HG03196 (cell line): ENCODE results near the gene SRR.
"Not testable (repeated sequence)": the region's sequence is repeated elsewhere in the genome, so short reads cannot be mapped to it uniquely, and the experiment has no call there.

Experiments
- ATAC-seq: cut with Tn5 transposase; IDR thresholded peaks from one replicate; pipeline ENCODE4 v1.9.1; 2021; ENCODE audit not compliant: unreplicated experiment

The SRR gene, protein sequence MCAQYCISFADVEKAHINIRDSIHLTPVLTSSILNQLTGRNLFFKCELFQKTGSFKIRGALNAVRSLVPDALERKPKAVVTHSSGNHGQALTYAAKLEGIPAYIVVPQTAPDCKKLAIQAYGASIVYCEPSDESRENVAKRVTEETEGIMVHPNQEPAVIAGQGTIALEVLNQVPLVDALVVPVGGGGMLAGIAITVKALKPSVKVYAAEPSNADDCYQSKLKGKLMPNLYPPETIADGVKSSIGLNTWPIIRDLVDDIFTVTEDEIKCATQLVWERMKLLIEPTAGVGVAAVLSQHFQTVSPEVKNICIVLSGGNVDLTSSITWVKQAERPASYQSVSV

GRCh38 chr17:2303204-2304188 is at the start of gene SRR, which contains the start of gene SMG6:
Gene SRR, plus strand, starts transcription at chr17:2303950. Its CDS starts 11,611 bp downstream, at chr17:2315561.
Gene SMG6, minus strand, starts transcription at chr17:2303785. Its CDS starts 65 bp downstream, at chr17:2303720.
- peak; percentile 87 for ATAC-seq

DNA sequence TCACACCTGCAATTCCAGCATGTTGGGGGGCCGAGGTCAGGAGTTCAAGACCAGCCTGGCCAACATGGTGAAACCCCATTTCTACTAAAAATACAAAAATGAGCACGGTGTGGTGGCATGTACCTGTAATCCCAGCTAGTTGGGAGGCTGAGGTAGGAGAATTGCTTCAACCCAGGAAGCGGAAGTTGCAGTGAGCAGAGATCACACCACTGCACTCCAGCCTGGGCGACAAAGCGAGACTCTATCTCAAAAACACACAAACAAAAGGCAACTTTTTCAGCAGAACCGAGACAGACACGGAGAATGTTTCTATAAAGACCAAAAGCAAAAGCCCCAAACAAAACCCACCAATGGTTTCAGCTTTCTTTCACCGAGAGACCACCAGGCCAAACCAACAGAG is 44.9 kb upstream of the SRR start:
- ATAC-seq, result not testable (repeated sequence)

GRCh38 chr17:2259769-2260536 is 43.8 kb upstream of the SRR start:
- peak; percentile 62 for ATAC-seq

DNA sequence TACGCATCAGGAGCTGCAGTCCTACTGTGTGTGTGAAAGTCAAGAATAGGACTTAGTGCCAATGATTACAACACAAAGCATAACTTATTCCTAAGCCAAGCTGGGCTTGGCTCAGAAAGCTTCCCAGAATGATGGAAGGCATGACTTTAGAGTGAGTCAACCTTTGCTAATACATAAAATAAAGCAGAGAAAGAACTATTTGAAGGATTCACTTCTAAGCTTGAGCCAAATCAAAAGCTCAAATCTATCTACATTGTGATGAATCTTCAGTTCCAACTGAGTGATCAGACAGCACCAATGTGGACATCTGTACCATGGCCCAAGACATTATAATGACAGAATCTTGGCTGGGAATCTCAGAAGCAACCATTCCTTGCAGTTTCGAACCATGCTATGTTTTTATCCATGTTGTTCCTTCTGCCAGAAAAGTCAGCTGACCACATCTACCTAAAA is 41.6 kb upstream of the SRR start:
- ATAC-seq, result no peak

GRCh38 chr17:2263183-2264066 is 40.3 kb upstream of the SRR start:
- ATAC-seq, result no peak

GRCh38 chr17:2264067-2264860 is 39.5 kb upstream of the SRR start:
- ATAC-seq, result no peak

DNA sequence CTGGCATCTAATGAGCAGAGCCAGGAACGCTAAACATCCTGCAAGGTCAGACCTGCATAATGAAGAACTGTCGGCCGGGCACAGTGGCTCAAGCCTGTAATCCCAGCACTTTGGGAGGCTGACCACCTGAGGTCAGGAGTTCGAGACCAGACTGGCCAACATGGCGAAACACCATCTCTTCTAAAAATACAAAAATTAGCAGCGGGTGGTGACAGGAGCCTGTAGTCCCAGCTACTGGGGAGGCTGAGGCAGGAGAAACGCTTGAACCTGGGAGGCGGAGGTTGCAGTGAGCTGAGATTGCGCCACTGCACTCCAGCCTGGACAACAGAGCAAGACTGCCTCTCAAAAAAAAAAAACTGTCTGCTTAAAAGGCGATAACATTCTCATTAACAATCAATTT is 38.6 kb upstream of the SRR start:
- not testable (repeated sequence) for ATAC-seq

GRCh38 chr17:2266045-2266864 is 37.5 kb upstream of the SRR start:
- ATAC-seq, result peak; percentile 65

DNA sequence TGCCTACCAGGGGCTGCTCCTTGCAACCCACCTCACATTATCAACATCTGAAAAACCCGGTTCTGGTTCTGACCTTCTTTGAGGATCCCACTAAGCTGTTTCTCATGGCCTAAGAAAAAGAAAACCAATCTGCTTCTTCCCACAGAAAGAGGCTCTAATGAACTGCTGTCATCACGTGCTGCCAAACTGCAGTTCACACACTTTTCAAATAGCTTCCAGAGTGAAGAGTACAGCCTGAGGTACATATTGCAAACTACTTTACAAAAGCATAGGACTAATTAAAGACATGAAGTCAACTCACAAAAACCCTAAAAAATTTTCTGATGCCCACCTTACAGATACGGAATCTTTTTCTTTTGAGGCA is 36.9 kb upstream of the SRR start:
- ATAC-seq, result no peak

DNA sequence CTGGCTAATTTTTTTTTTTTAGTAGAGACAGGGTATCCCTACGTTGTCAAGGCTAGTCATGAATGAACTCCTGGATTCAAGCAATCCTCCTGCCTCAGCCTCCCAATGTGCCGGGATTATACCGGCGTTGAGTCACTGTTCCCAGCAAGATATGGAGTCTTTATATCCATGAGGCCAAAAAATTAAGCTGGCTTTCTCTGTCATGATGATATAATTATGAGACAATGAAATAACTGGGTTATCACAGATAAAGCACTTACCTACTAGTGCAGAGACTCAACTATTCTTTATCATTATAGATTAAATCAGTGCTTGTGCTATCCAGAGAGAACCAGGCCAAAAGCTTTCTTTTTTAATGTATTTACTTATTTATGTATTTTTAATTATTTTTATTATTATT is 36.4 kb upstream of the SRR start:
- ATAC-seq, result no peak

DNA sequence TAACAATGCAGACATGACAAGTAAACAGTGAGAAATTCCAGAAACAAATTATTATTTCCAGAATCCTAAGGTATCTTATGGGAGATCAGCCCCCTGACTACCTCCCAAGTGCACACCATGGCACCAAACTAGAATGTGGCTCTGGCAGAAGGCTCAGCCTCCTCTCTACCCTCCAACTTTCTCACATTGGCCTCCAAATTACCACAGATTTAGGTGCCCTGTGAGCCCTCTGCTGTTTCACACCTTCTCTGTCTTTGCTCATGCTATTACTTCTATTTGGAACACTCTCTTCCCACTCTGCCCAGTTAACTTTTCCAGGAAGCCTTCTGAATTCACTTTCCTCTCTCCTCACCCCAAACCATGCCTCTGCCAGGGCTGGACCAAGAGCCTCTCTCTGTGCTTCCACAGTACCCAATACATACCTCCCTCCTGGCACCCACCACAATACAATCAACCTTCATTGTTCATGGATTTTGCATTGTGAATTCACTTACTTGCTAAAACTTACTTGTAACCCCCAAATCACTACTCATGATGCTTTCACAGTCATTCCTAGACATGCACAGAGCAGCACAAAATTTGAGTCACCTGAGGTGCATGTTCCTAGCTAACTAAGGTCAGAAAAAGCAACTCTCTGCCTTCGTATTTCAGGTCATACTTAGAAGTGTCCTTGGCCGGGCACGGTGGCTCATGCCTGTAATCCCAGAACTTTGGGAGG is 31.6 kb upstream of the SRR start:
- ATAC-seq, result no peak

DNA sequence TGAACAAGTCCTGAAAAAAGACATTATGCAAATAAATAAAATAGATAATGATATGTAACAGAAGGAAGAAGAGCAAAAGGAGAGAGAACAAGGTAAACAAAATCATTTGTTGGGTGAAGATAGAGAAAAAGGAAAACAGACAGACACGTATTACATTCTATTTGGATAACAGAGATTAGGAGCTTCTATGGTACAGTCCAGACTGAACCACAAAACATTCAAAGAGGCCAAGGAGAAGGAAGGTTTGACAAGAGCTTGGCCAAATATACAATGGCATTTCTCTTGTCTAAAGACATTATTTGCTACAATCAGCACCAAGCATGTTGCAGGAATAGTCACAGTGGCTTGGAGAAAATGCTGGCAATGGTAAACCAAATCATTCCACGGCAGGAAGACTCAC is 29.3 kb upstream of the SRR start:
- ATAC-seq, result no peak

DNA sequence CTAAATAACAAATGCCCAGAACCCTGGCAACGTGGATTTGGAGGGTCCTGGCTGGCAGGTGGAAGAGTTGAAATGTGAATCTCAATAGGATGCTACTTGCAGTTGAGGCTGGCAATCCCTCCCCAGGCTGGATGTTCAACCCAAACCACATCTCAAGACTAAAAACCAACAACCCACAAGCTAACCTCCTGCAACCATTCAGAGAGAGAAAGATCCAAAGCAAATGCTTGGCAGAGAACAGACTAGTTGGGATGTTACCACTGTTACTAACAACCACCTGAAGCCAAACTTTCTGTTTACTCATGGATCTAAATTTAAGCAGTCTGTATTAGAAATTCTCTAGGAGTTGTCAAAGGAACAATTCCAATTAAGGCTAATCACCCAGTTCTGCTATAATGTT is 28.0 kb upstream of the SRR start:
- ATAC-seq, result no peak

- ATAC-seq, result no peak
Observed at GRCh38 chr17:2277429-2278170, 26.1 kb upstream of the SRR start.

- ATAC-seq, result no peak
Observed at GRCh38 chr17:2279707-2280106, 24.0 kb upstream of the SRR start.

- no peak for ATAC-seq
Observed at GRCh38 chr17:2282297-2282873, 21.4 kb upstream of the SRR start.

- no peak for ATAC-seq
Observed at GRCh38 chr17:2283302-2283701, 20.4 kb upstream of the SRR start.
